GM12878 (cell line): ENCODE results near the gene ATRNL1. TPM values are rescaled to one million over a fixed set of nuclear protein-coding genes. Genes with fewer than 3 reads are reported as not detected.

ENCODE experiments used
- ATAC-seq: fragments of 200-7000 bp; cut with Tn5 transposase; 3 replicates; pipeline ENCODE4 v1.9.1; 2020; ENCODE audit warnings: mild to moderate bottlenecking, moderate library complexity
- BruUV-seq: library from RNA; stranded (reverse); fragments of 400-500 nt; replicated peaks from 2 replicates; lab custom pipeline; 2021; lab: Mats Ljungman, UMichigan
- CTCF ChIA-PET: fragments of 300-600 bp; sonication (Branson Sonifier 250); formaldehyde crosslinking; extraction: SDS; loops from one replicate; lab custom pipeline; 2021; ENCODE audit warnings: inconsistent platforms; lab: Yijun Ruan, JAX
- POLR2A ChIA-PET: fragments of 350-600 bp; formaldehyde crosslinking; extraction: SDS; loops from one replicate; lab custom pipeline; 2021; ENCODE audit warnings: inconsistent platforms; lab: Charles Lee
- RAD21 ChIA-PET: fragments of 300-600 bp; sonication (Branson Sonifier 250); formaldehyde crosslinking; loops from one replicate; lab custom pipeline; 2023; ENCODE audit warnings: antibody characterized with exemption; ENCODE audit not compliant: unreplicated experiment; lab: Charles Lee
- SMC1A ChIA-PET: fragments of 300-600 bp; sonication (Branson Sonifier 250); formaldehyde crosslinking; loops from one replicate; lab custom pipeline; 2023; ENCODE audit not compliant: unreplicated experiment, uncharacterized antibody; lab: Charles Lee
- DNase-seq: peaks from one replicate; pipeline ENCODE4 v3.0.0-alpha.2; 2011; ENCODE audit warnings: low read depth, low spot score
- FAIRE-seq: peaks from 3 replicates; lab custom pipeline; 2011; peaks lifted over from hg19 to GRCh38; lab: Jason Lieb, UNC
- H2AFZ ChIP-seq: 2 replicates; pipeline ENCODE4 v1.6.0; 2011; ENCODE audit warnings: low read depth, low read length, control low read depth; ENCODE audit not compliant: control insufficient read depth
- H3K27ac ChIP-seq: 2 replicates; pipeline ENCODE4 v1.5.1; 2011; ENCODE audit warnings: control low read depth; ENCODE audit not compliant: control insufficient read depth, insufficient read depth
- H3K27me3 ChIP-seq, 2 experiments: replicated peaks in 1 of 2; 2 replicates each; pipeline versions ENCODE4 v1.6.0 to v1.6.1; 2011; ENCODE audit warnings: low read length in 1 of 2; ENCODE audit not compliant: control insufficient read depth in 2 of 2, insufficient read depth in 2 of 2
- H3K36me3 ChIP-seq, 2 experiments: 2 replicates each; pipeline ENCODE4 v1.5.1; 2011; ENCODE audit warnings: low read length in 1 of 2; ENCODE audit not compliant: control insufficient read depth in 2 of 2, insufficient read depth in 2 of 2
- H3K4me1 ChIP-seq: 2 replicates; pipeline ENCODE4 v1.6.1; 2011; ENCODE audit warnings: mild to moderate bottlenecking, low read length, moderate library complexity, mixed read lengths; ENCODE audit not compliant: control insufficient read depth, insufficient read depth
- H3K4me2 ChIP-seq: 2 replicates; pipeline ENCODE4 v1.6.0; 2011; ENCODE audit warnings: control low read depth; ENCODE audit not compliant: control insufficient read depth, insufficient read depth
- H3K4me3 ChIP-seq: fragments of 200-600 bp; sonication (generic); 2 replicates; pipeline ENCODE4 v1.5.1; 2016
- H3K79me2 ChIP-seq: 2 replicates; pipeline ENCODE4 v1.6.0; 2011; ENCODE audit warnings: low read length; ENCODE audit not compliant: control insufficient read depth, insufficient read depth
- H3K9ac ChIP-seq: 2 replicates; pipeline ENCODE4 v1.8.0; 2011; ENCODE audit warnings: low read length, control low read depth, mixed read lengths; ENCODE audit not compliant: control insufficient read depth, insufficient read depth
- H3K9me3 ChIP-seq: replicated peaks from 3 replicates; pipeline ENCODE4 v1.5.1; 2011; ENCODE audit warnings: mild to moderate bottlenecking, low read length; ENCODE audit not compliant: control insufficient read depth, insufficient read depth
- H4K20me1 ChIP-seq: 2 replicates; pipeline ENCODE4 v1.6.0; 2011; ENCODE audit not compliant: control insufficient read depth, insufficient read depth
- BRCA1 ChIP-seq: IDR thresholded peaks from 2 replicates; pipeline ENCODE4 v1.6.1; 2011; ENCODE audit warnings: low read depth, low read length, improper control_type of control experiment
- CBX5 ChIP-seq: sonication (generic); IDR thresholded peaks from 2 replicates; pipeline ENCODE4 v1.6.1; 2016; ENCODE audit warnings: low read depth, moderate library complexity, mild to moderate bottlenecking, inconsistent platforms
- CREB1 ChIP-seq: IDR thresholded peaks from 2 replicates; pipeline ENCODE4 v1.6.1; 2012; ENCODE audit warnings: low read depth, mild to moderate bottlenecking, inconsistent platforms
- ELK1 ChIP-seq: IDR thresholded peaks from 2 replicates; pipeline ENCODE4 v1.6.1; 2012; ENCODE audit warnings: low read depth, low read length, improper control_type of control experiment
- IRF4 ChIP-seq: IDR thresholded peaks from 2 replicates; pipeline ENCODE4 v1.6.1; 2011; ENCODE audit warnings: low read depth, low read length
- MXI1 ChIP-seq: fragments of 150-350 bp; IDR thresholded peaks from 2 replicates; pipeline ENCODE4 v1.6.1; 2011; ENCODE audit warnings: low read depth, mild to moderate bottlenecking, inconsistent platforms, low read length, improper control_type of control experiment
- MYB ChIP-seq: fragments of 150-350 bp; IDR thresholded peaks from 2 replicates; pipeline ENCODE4 v1.6.1; 2014; ENCODE audit warnings: mild to moderate bottlenecking, low read depth, low read length, borderline replicate concordance
- NFXL1 ChIP-seq: fragments of 450-650 bp; IDR thresholded peaks from 2 replicates; pipeline ENCODE4 v1.6.1; 2017; ENCODE audit warnings: antibody characterized with exemption, mild to moderate bottlenecking, borderline replicate concordance
- SUPT20H ChIP-seq: IDR thresholded peaks from 2 replicates; pipeline ENCODE4 v1.6.1; 2011; ENCODE audit warnings: low read depth, mild to moderate bottlenecking, low read length, moderate library complexity, borderline replicate concordance; ENCODE audit not compliant: control insufficient read depth
- ZNF207 ChIP-seq: fragments of 450-650 bp; IDR thresholded peaks from 2 replicates; pipeline ENCODE4 v1.6.1; 2014; ENCODE audit warnings: antibody characterized with exemption, mild to moderate bottlenecking, borderline replicate concordance
- ZNF24 ChIP-seq: fragments of 450-650 bp; IDR thresholded peaks from 2 replicates; pipeline ENCODE4 v1.6.1; 2017; ENCODE audit warnings: antibody characterized with exemption, mild to moderate bottlenecking
- ZNF622 ChIP-seq: fragments of 450-650 bp; IDR thresholded peaks from 2 replicates; pipeline ENCODE4 v1.6.1; 2017; ENCODE audit warnings: mild to moderate bottlenecking, inconsistent platforms
- ZZZ3 ChIP-seq: IDR thresholded peaks from 2 replicates; pipeline ENCODE4 v1.6.1; 2011; ENCODE audit warnings: low read depth; ENCODE audit not compliant: control insufficient read depth, insufficient read length
- WGBS: methylation state at CpG from one replicate; pipeline ENCODE4 v1.1.6; 2016; ENCODE audit warnings: low lambda C conversion rate; ENCODE audit not compliant: insufficient replicate concordance, insufficient coverage; ENCODE audit errors: missing lambda C conversion rate; 5-methylcytosine and 5-hydroxymethylcytosine counted together
- in situ Hi-C: fragments of 300-500 bp; cut with MboI; formaldehyde crosslinking; loops from 9 replicates; pipeline ENCODE4 v1.14.3; 2018; ENCODE audit warnings: mixed read lengths
- intact Hi-C: fragments of 100-400 bp; cut with micrococcal nuclease; formaldehyde crosslinking; loops from one replicate; pipeline ENCODE4 v1.14.2; 2022; ENCODE audit not compliant: unreplicated experiment
- polyA plus RNA-seq, 11 experiments: library from polyadenylated mRNA; depleted of rRNA in 4 of 11; unstranded in 6 of 11; stranded (reverse) in 5 of 11; fragments of >200 nt; fragmentation: Nextera tagmentation in 4 of 11; fragmentation: Illumina TruSeq in 1 of 11; extraction: Ambion mirVana in 4 of 11; extraction: Trizol in 1 of 11; gene quantifications; 1 replicate in 1 of 11; 2 replicates in 10 of 11; pipeline versions ENCODE4 v1.2.1 to v1.2.3, GENCODE V29; 2011 to 2016; ENCODE audit warnings: inconsistent platforms in 2 of 11, missing spikeins in 2 of 11, low read depth in 1 of 11
- total RNA-seq, 4 experiments: library from RNA; depleted of rRNA in 3 of 4; stranded (reverse); fragments of >200 nt in 3 of 4; fragmentation: Illumina TruSeq in 1 of 4; extraction: Trizol in 1 of 4; gene quantifications; 2 replicates each; pipeline versions ENCODE4 v1.2.1 to v1.2.3, GENCODE V29; 2013 to 2021

Gene ATRNL1
- total and polyA plus RNA-seq, 10 of the 15 experiments (the other 5 are each of a cell fraction or from before 2014, with no cell fraction given) = 0.03 to 1.4 (median 0.34) TPM

- BruUV-seq = no TSS peak
- DNase-seq (no peak), FAIRE-seq (no peak), ATAC-seq (no peak)
- H3K4me1 ChIP-seq = no peaks in the 10 kb centered on the region
- no peaks in the 10 kb centered on the region for H3K27me3 ChIP-seq
- H3K9me3 ChIP-seq = no peaks in the 10 kb centered on the region
- no peak overlapping the region for H3K4me3 ChIP-seq
- WGBS = 0% methylated on average over 2 of the region's 2 CpGs
- ChIA-PET CTCF (interaction anchor here (0.7 kb wide), 1 partner anchor 9 kb away, joined by 3 read pairs; no protein-coding TSS in a partner anchor), POLR2A (no interaction called here), RAD21 (no interaction called here), SMC1A (no interaction called here)
- no peaks in the 10 kb centered on the region for H3K36me3 ChIP-seq
- H2AFZ ChIP-seq = no peak overlapping the region
- no peak overlapping the region for H3K4me2 ChIP-seq
- no peaks in the 10 kb centered on the region for H3K79me2 ChIP-seq
- TF ChIP-seq ZNF207 (no peak), ZNF24 (no peak), SUPT20H (no peak), NFXL1 (no peak), ZZZ3 (no peak), CBX5 (no peak), BRCA1 (no peak), IRF4 (no peak), MXI1 (no peak), ZNF622 (no peak), ELK1 (no peak), CREB1 (no peak), MYB (no peak)
- H3K9ac ChIP-seq = no peak overlapping the region
- in situ Hi-C loops (no loop called here), intact Hi-C loops (no loop called here)
- H4K20me1 ChIP-seq = no peaks in the 10 kb centered on the region
- no peak overlapping the region for H3K27ac ChIP-seq
Measured at GRCh38 chr10:115761166-115761565, 668.0 kb downstream of the ATRNL1 start.
